ENCODE results near the gene STIP1.
"Not testable (repeated sequence)": the region's sequence is repeated elsewhere in the genome, so short reads cannot be mapped to it uniquely, and the experiment has no call there.

STIP1 gene

GRCh38 chr11:64238076-64238475 is 52.1 kb downstream of the STIP1 start:
- no peak for DNase-seq (ENCODE audit: low spot score)

- DNase-seq (ENCODE audit: low spot score), result no peak
Measured at GRCh38 chr11:64238999-64239398, 53.0 kb downstream of the STIP1 start.

- no peak for DNase-seq (ENCODE audit: low spot score)
Measured at GRCh38 chr11:64239662-64240434, 53.9 kb downstream of the STIP1 start.

- DNase-seq (ENCODE audit: low spot score), result peak; percentile 97
Measured at GRCh38 chr11:64240435-64241240, 54.7 kb downstream of the STIP1 start, which contains the start of gene FKBP2. TSS of gene FKBP2 (plus strand) at chr11:64241095. CDS start at chr11:64242388, 1,293 bp downstream.

- DNase-seq (ENCODE audit: low spot score), result peak; percentile 100
Measured at GRCh38 chr11:64241241-64241490, 55.2 kb downstream of the STIP1 start.

- no peak for DNase-seq (ENCODE audit: low spot score)
Measured at GRCh38 chr11:64241491-64242374, 55.8 kb downstream of the STIP1 start.

- DNase-seq (ENCODE audit: low spot score), result no peak
Measured at GRCh38 chr11:64243236-64243854, 57.4 kb downstream of the STIP1 start.

GRCh38 chr11:64244107-64244506 is 58.1 kb downstream of the STIP1 start:
- DNase-seq (ENCODE audit: low spot score), result no peak

GRCh38 chr11:64244966-64245365 is 59.0 kb downstream of the STIP1 start:
- DNase-seq (ENCODE audit: low spot score), result no peak

GRCh38 chr11:64245401-64245796 is 59.4 kb downstream of the STIP1 start:
- DNase-seq (ENCODE audit: low spot score), result no peak

GRCh38 chr11:64245797-64246620 is 60.0 kb downstream of the STIP1 start:
- no peak for DNase-seq (ENCODE audit: low spot score)

- DNase-seq (ENCODE audit: low spot score), result not testable (repeated sequence)
Measured at GRCh38 chr11:64246621-64246870, 60.6 kb downstream of the STIP1 start.

GRCh38 chr11:64246871-64247728 is 61.1 kb downstream of the STIP1 start, which contains the start of gene PPP1R14B:
TSS of gene PPP1R14B (minus strand) at chr11:64246943. CDS start at chr11:64246673, 270 bp downstream.
- DNase-seq (ENCODE audit: low spot score), result peak; percentile 93

GRCh38 chr11:64247729-64248531 is 62.0 kb downstream of the STIP1 start:
- DNase-seq (ENCODE audit: low spot score), result no peak

- DNase-seq (ENCODE audit: low spot score), result no peak
Measured at GRCh38 chr11:64248578-64248977, 62.6 kb downstream of the STIP1 start.

GRCh38 chr11:64249038-64249437 is 63.1 kb downstream of the STIP1 start:
- no peak for DNase-seq (ENCODE audit: low spot score)

- DNase-seq (ENCODE audit: low spot score), result no peak
Measured at GRCh38 chr11:64249563-64250414, 63.8 kb downstream of the STIP1 start.

GRCh38 chr11:64250415-64251015 is 64.5 kb downstream of the STIP1 start:
- no peak for DNase-seq (ENCODE audit: low spot score)

All from ecto neural progenitor cell (in vitro differentiated cells).